OCI-LY7 (cell line): ENCODE measurements around the gene APOC1. TPM values are rescaled to one million over a fixed set of nuclear protein-coding genes. Genes with fewer than 3 reads are reported as not detected.

Experiments used
- BruUV-seq: library from RNA; stranded (reverse); fragments of 400-500 nt; replicated peaks from 2 replicates; lab custom pipeline; 2021; lab: Mats Ljungman, UMichigan
- CTCF ChIA-PET: fragments of 300-600 bp; sonication (Branson Sonifier 250); formaldehyde crosslinking; loops from one replicate; lab custom pipeline; 2022; ENCODE audit warnings: antibody characterized with exemption; ENCODE audit not compliant: unreplicated experiment; lab: Charles Lee
- POLR2A ChIA-PET: fragments of 300-600 bp; sonication (Branson Sonifier 250); formaldehyde crosslinking; loops from one replicate; lab custom pipeline; 2022; ENCODE audit warnings: antibody characterized with exemption; lab: Charles Lee
- DNase-seq: peaks from one replicate; pipeline ENCODE4 v3.0.0-alpha.2; 2015; ENCODE audit warnings: low spot score
- H2AFZ ChIP-seq: fragments of 200-600 bp; sonication (generic), shearing (Covaris generic); 2 replicates; pipeline ENCODE4 v1.6.1; 2014; ENCODE audit warnings: mild to moderate bottlenecking, antibody characterized with exemption, low read length, moderate library complexity
- H3K27ac ChIP-seq: fragments of 200-600 bp; sonication (generic); 2 replicates; pipeline ENCODE4 v1.5.1; 2014; ENCODE audit warnings: mixed run types, low read depth, mild to moderate bottlenecking, moderate library complexity, low read length, inconsistent platforms; ENCODE audit not compliant: poor library complexity, severe bottlenecking
- H3K36me3 ChIP-seq: fragments of 200-600 bp; sonication (generic); 2 replicates; pipeline ENCODE4 v1.6.1; 2014; ENCODE audit warnings: mild to moderate bottlenecking, antibody characterized with exemption, low read length, moderate library complexity, mixed read lengths; ENCODE audit not compliant: insufficient read depth
- H3K4me1 ChIP-seq: fragments of 200-600 bp; sonication (generic); 2 replicates; pipeline ENCODE4 v1.5.1; 2014; ENCODE audit warnings: mild to moderate bottlenecking, low read length; ENCODE audit not compliant: insufficient read depth, poor library complexity, severe bottlenecking
- H3K4me2 ChIP-seq: fragments of 200-600 bp; sonication (generic); 2 replicates; pipeline ENCODE4 v1.6.1; 2014; ENCODE audit warnings: mild to moderate bottlenecking, low read length
- H3K4me3 ChIP-seq: fragments of 200-600 bp; sonication (generic); 2 replicates; pipeline ENCODE4 v1.5.1; 2014; ENCODE audit warnings: mild to moderate bottlenecking, low read depth, low read length; ENCODE audit not compliant: poor library complexity, severe bottlenecking
- H3K79me2 ChIP-seq: fragments of 200-600 bp; sonication (generic); 2 replicates; pipeline ENCODE4 v1.6.1; 2016; ENCODE audit warnings: low read depth, mild to moderate bottlenecking, low read length, moderate library complexity, mixed read lengths; ENCODE audit not compliant: insufficient read depth
- H3K9me2 ChIP-seq: fragments of 200-600 bp; sonication (generic); 2 replicates; pipeline ENCODE4 v1.6.1; 2016; ENCODE audit warnings: mild to moderate bottlenecking, low read length, mixed read lengths; ENCODE audit not compliant: insufficient read depth
- H3K9me3 ChIP-seq: fragments of 200-600 bp; sonication (generic); 2 replicates; pipeline ENCODE4 v1.6.1; 2014; ENCODE audit warnings: mild to moderate bottlenecking, mixed run types, low read length, mixed read lengths
- H4K20me1 ChIP-seq: fragments of 200-600 bp; sonication (generic); 2 replicates; pipeline ENCODE4 v1.6.1; 2014; ENCODE audit warnings: mild to moderate bottlenecking, antibody characterized with exemption, low read length, moderate library complexity, mixed read lengths; ENCODE audit not compliant: insufficient read depth
- CTCF ChIP-seq: fragments of 200-600 bp; sonication (generic); conservative IDR thresholded peaks from 2 replicates; pipeline ENCODE4 v1.5.1; 2014; ENCODE audit warnings: mild to moderate bottlenecking, antibody characterized with exemption, low read length, moderate library complexity, mixed read lengths
- EZH2phosphoT487 ChIP-seq: fragments of 200-600 bp; sonication (generic); IDR thresholded peaks from 2 replicates; pipeline ENCODE4 v1.6.1; 2018; ENCODE audit warnings: low read depth, borderline replicate concordance, mild to moderate bottlenecking, mixed run types, antibody characterized with exemption, low read length, moderate library complexity, mixed read lengths
- intact Hi-C: fragments of 100-400 bp; cut with micrococcal nuclease; formaldehyde crosslinking; loops from one replicate; pipeline ENCODE4 v1.10.0; 2022; ENCODE audit not compliant: unreplicated experiment
- total RNA-seq, 2 experiments: library from RNA; depleted of rRNA in 1 of 2; stranded (reverse); fragments of >200 nt in 1 of 2; shearing (Covaris generic) in 1 of 2; gene quantifications; 2 replicates each; pipeline ENCODE4 v1.2.3, GENCODE V29; 2014 to 2022

The APOC1 gene
- total RNA-seq, 2 experiments from 2014 or later, result 1.9 TPM; not detected in 1

- Histone ChIP-seq H4K20me1 (no peaks in the 10 kb centered on the region), H3K9me2 (no peaks in the 10 kb centered on the region), H3K9me3 (no peaks in the 10 kb centered on the region), H3K36me3 (peaks cover 57% of the 10 kb centered on the region), H3K4me2 (no peak overlapping the region), H2AFZ (no peak overlapping the region), H3K4me3 (no peak overlapping the region), H3K27ac (peak overlapping the region; percentile 18), H3K4me1 (peaks cover 15% of the 10 kb centered on the region), H3K79me2 (no peaks in the 10 kb centered on the region)
- TF ChIP-seq EZH2phosphoT487, result no peak
- peak; percentile 97 for TF ChIP-seq CTCF
- intact Hi-C loops, result loop anchor here (2.0 to 5.0 kb wide), 2 partner anchors 47 to 283 kb away; no protein-coding TSS in a partner anchor
- ChIA-PET CTCF (interaction anchor here (0.6 kb wide), 1 partner anchor 470 kb away, joined by 4 read pairs; no protein-coding TSS in a partner anchor), POLR2A (no interaction called here)
- no TSS peak for BruUV-seq
- DNase-seq, result peak; percentile 64
These were observed 10.6 kb upstream of the APOC1 start for GRCh38 chr19:44903602-44904425.

- no peaks in the 10 kb centered on the region for H4K20me1 ChIP-seq
- BruUV-seq, result no TSS peak
- intact Hi-C loops, result loop anchor here (5.0 kb wide), 1 partner anchor 283 kb away; no protein-coding TSS in a partner anchor
These were observed 9.9 kb upstream of the APOC1 start for GRCh38 chr19:44904426-44904994.

More at GRCh38 chr19:44904426-44904994, 9.9 kb upstream of the APOC1 start:
- Histone ChIP-seq H3K36me3 (peaks cover 52% of the 10 kb centered on the region), H3K27ac (no peak overlapping the region), H3K79me2 (no peaks in the 10 kb centered on the region), H3K4me1 (peaks cover 15% of the 10 kb centered on the region), H3K4me3 (no peak overlapping the region), H2AFZ (no peak overlapping the region), H3K9me3 (no peaks in the 10 kb centered on the region), H3K4me2 (no peak overlapping the region), H3K9me2 (no peaks in the 10 kb centered on the region)
- no peak for TF ChIP-seq EZH2phosphoT487
- TF ChIP-seq CTCF, result peak; percentile 73
- DNase-seq, result peak; percentile 20
- ChIA-PET CTCF (interaction anchor here (0.6 kb wide), 1 partner anchor 469 kb away, joined by 4 read pairs; no protein-coding TSS in a partner anchor), POLR2A (no interaction called here)
